ENCODE data around the gene WNT3.

Gene WNT3

DNA sequence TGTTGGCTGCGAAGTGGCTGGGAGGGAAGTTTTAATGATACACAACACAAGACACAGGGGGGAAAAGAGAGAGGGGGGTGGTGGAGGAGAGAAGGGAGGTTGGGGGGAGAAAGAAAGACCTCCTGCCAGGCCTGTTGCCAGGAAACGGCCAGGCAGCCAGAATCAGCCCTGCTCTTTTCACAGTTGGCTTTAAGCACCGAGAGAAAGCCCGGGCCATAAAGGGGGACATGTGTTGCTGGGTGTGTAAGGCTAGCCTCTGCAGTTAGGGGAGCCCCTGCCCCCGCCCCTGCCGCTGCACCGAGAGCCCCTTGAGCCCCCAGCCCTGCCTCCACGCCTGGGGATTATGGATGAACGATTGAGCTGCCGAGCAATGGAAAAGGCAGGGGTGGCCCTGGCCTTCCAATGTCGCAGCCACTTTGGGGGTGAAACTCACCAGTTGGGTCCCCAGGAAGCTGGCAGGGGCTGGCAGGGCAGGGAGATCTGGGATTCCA is 13.9 kb upstream of the WNT3 start:
- Histone ChIP-seq H3K4me3 (ENCODE audit: low read length) (peak overlapping the region; percentile 34), H3K36me3 (ENCODE audit: insufficient read depth, low read length) (no peaks in the 10 kb centered on the region), H3K27me3 (ENCODE audit: insufficient read depth, low read length) (no peaks in the 10 kb centered on the region), H2AFZ (ENCODE audit: low read depth, low read length) (no peak overlapping the region), H3K9me3 (ENCODE audit: low read length) (no peaks in the 10 kb centered on the region), H3K4me1 (ENCODE audit: insufficient read depth, low read length) (peaks cover 52% of the 10 kb centered on the region)

DNA sequence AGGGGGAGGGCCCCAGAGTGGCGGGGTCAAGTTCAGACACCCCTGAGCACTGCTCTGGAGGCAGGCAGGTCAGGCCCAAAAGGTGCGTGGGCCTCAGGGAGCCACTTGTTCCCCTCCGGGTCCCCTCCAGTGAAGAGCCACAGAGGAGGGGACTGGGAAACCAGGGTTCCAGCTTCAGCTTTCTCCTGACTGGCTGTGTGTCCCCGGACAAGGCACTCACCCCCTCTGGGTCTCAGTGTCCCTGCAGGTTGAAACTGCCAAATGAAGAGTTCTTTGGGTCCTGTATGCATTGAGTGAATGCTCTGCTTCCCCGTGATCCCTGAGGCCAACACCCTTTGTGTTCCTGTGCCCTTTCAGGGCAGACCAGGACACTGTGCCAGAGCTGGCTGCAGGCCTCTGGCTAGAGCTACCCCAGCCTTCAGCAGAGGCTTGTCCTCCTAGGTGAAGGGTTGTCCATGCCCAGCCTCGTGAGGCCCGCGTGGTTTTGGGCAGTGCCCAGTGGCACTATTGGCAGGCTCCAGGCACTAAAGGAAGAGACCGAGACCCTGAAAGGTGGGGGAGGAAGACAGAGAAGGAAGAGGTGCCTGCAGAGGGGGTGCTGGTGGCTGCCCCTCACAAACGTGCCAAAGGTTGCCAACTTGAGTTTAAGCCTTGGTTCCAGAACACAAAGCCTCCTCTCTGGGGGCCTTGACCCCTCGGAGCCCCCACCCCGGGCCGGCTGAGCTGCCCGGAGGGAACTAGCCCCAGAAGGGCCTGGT is 13.3 kb upstream of the WNT3 start:
- no peak overlapping the region for H2AFZ ChIP-seq (ENCODE audit: low read depth, low read length)
- H3K9me3 ChIP-seq (ENCODE audit: low read length): no peaks in the 10 kb centered on the region
- no peaks in the 10 kb centered on the region for H3K36me3 ChIP-seq (ENCODE audit: insufficient read depth, low read length)
- peaks cover 52% of the 10 kb centered on the region for H3K4me1 ChIP-seq (ENCODE audit: insufficient read depth, low read length)
- H3K27me3 ChIP-seq (ENCODE audit: insufficient read depth, low read length): no peaks in the 10 kb centered on the region
- H3K4me3 ChIP-seq (ENCODE audit: low read length): peak overlapping the region; percentile 19

DNA sequence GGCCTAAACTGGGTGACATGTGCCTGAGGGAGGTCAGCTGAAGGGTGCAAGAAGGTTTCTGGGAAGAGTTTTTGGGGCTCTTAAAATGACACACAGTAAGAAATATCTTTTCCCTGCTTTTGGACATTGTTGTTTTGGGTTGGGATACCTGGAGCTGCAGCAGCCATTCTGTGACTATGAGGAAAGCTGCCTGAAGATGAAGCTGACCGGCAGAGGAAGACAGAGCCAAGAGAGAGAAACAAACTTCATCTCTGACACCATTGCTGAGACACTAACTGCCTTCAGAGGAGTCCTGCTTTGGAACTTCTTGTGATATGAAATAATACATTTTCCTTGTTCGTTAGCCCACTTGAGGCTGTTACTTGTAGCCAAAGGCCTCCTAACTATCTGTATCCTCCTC is 8.8 kb upstream of the WNT3 start:
- no peaks in the 10 kb centered on the region for H3K9me3 ChIP-seq (ENCODE audit: low read length)
- H3K36me3 ChIP-seq (ENCODE audit: insufficient read depth, low read length): no peaks in the 10 kb centered on the region
- H3K4me1 ChIP-seq (ENCODE audit: insufficient read depth, low read length): peaks cover 21% of the 10 kb centered on the region
- H3K27me3 ChIP-seq (ENCODE audit: insufficient read depth, low read length): no peaks in the 10 kb centered on the region
- H3K4me3 ChIP-seq (ENCODE audit: low read length): no peak overlapping the region
- H2AFZ ChIP-seq (ENCODE audit: low read depth, low read length): no peak overlapping the region

DNA sequence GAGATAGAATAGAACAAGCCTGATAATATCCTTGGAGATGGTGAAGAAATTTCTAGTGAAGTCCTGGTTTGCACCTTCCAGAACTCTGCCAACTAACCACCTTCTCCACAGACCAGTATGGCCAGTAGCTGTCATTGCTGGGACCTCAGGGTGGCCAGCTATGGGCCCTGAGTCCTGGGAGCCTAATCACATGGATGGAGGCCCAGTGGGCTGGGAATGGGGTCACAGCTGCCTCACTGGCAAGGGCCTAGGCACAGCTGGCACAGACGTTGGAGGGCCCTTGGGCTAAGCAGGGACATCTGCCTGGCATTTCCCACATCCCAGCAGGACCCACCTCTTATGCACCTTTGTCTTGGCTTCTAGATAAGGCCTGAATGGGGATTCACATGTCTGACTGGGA is 7.6 kb upstream of the WNT3 start:
- no peaks in the 10 kb centered on the region for H3K27me3 ChIP-seq (ENCODE audit: insufficient read depth, low read length)
- H3K36me3 ChIP-seq (ENCODE audit: insufficient read depth, low read length): no peaks in the 10 kb centered on the region
- no peak overlapping the region for H2AFZ ChIP-seq (ENCODE audit: low read depth, low read length)
- H3K4me1 ChIP-seq (ENCODE audit: insufficient read depth, low read length): peaks cover 17% of the 10 kb centered on the region
- no peaks in the 10 kb centered on the region for H3K9me3 ChIP-seq (ENCODE audit: low read length)
- no peak overlapping the region for H3K4me3 ChIP-seq (ENCODE audit: low read length)

DNA sequence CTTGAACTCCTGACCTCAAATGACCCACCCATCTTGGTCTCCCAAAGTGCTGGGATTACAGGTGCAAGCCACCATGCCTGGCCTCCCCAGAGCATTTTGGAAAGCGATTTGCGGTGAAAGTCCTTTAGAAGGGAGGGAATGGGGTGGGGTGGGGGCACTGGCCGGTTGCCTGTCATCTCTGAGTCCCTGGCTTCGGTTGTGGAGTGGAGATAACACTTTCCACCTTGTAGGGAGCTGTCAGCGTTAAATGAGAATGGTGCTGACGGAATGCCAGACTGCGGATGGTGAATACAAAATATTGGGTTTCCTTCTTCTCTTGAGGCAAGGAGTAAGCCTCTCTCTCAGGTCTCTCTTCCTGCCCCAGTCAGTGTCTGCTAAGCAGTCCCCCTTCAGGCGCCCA is 5.2 kb upstream of the WNT3 start:
- no peak overlapping the region for H3K4me3 ChIP-seq (ENCODE audit: low read length)
- H3K4me1 ChIP-seq (ENCODE audit: insufficient read depth, low read length): peaks cover 25% of the 10 kb centered on the region
- H3K9me3 ChIP-seq (ENCODE audit: low read length): no peaks in the 10 kb centered on the region
- no peak overlapping the region for H2AFZ ChIP-seq (ENCODE audit: low read depth, low read length)
- H3K27me3 ChIP-seq (ENCODE audit: insufficient read depth, low read length): no peaks in the 10 kb centered on the region
- H3K36me3 ChIP-seq (ENCODE audit: insufficient read depth, low read length): no peaks in the 10 kb centered on the region

DNA sequence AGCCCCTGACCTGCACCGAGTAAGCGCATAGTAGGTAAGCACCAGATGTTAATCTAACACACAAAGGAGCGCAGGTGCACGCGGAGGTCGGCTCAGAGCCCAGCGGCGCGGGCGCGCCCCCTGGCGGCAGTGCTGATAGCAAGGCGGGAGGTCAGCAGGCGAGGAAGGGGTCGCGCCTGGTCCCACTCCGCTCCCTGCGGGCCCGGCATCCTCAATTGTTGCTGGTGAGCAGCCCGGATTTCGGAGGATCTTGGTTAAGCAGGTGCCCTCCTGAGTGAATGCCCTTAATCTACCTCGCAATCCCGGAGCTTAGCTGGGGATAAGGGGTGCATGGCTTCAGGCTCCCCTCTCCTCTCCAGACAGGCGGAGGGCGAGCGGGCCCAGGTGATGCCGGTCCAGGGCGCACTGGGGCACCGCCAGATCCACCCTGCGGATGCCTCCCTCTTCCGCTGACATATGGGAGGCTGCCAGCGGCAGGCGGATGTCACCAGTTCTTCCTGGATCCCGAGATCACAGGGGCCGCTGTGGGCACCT is 4.0 kb upstream of the WNT3 start:
- Histone ChIP-seq H3K9me3 (ENCODE audit: low read length) (no peaks in the 10 kb centered on the region), H3K36me3 (ENCODE audit: insufficient read depth, low read length) (no peaks in the 10 kb centered on the region), H3K27me3 (ENCODE audit: insufficient read depth, low read length) (no peaks in the 10 kb centered on the region), H3K4me3 (ENCODE audit: low read length) (no peak overlapping the region), H2AFZ (ENCODE audit: low read depth, low read length) (no peak overlapping the region), H3K4me1 (ENCODE audit: insufficient read depth, low read length) (peaks cover 25% of the 10 kb centered on the region)

DNA sequence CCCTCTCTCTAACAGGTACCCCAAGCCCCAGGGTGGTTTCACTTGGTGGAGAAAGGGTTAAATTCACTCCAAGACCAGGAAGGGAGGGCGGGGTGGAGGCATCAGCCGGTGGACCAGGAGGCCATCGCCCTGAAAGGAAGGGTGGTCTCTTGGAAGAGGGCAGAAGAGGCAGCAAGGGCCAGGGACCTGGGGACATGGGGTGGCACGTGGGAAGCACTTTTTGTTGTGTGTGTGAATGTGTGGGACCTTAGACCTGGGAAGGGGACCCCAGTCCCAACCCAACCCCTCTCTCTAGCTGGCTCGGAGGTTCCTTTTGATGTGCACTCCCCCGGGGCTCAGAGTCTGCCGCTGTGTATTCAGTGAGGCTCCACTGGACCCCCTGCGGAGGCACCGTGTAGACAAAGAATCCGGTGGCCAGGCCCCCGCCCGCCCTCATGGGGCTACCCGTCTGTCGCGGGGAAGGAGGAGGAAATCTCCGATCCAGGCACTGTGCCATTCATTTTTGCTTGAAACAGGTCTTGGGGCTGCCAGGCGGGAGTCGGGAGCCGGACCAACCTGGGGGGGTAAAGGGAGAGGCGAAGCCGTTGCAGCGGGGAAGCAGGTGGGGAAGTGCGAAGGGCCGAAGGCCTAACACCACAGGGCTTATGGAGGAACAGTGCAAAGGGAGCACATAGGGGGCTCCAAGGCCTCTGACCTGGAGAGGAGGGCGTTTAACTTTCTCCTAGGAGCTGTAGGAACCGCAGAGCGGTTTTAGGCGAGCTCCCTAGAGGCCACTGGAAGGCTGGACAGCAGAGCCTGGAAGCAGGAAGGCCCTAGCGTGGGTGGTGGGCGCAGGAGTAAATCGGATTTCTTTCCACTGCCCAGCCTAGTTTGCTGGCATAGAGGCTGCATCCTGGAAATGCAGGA is 3.2 kb upstream of the WNT3 start:
- Histone ChIP-seq H2AFZ (ENCODE audit: low read depth, low read length) (no peak overlapping the region), H3K36me3 (ENCODE audit: insufficient read depth, low read length) (no peaks in the 10 kb centered on the region), H3K27me3 (ENCODE audit: insufficient read depth, low read length) (no peaks in the 10 kb centered on the region), H3K9me3 (ENCODE audit: low read length) (no peaks in the 10 kb centered on the region), H3K4me3 (ENCODE audit: low read length) (no peak overlapping the region), H3K4me1 (ENCODE audit: insufficient read depth, low read length) (peaks cover 31% of the 10 kb centered on the region)

DNA sequence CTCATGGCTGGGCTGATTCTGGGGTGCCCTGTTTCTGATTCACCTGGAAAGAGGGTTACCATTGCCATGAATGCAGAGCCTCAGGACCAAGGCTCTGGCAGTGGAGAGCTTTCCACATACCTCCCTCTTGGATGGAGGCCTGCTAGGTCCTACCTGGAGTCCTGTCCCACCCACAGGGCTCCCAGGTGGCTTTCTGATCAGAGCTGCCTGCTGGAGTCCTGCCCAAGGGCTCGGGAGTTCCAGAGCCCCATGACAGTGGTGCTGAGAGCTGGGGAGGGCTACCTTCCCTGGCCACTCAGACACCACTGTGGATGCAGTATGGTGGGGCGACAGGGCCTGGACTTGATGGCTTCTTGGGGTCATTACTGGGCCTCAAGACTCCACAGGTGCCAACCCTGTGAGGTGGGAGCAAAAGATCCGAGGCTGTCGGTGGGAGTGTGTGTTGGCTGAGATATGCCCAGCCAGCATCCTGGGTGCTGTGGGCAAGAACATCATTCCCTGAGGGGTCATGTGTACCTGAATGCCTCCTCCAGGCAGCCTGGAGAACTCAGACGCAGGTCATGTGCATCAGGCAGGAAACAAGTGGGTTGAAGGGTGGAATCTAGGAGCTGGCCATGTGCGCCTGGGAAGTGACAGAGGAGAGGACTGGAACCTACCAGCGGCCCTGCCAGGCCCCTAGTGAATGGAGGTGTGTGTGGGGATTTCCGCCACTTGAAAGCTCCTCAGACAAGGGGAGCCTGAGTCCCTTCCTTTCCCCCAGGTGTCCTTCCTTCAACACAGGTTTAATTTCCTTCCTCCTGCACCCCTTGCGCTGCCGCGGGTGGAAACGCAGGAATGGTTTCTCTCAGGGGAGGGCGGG is 2.3 kb upstream of the WNT3 start:
- Histone ChIP-seq H3K36me3 (ENCODE audit: insufficient read depth, low read length) (no peaks in the 10 kb centered on the region), H3K4me3 (ENCODE audit: low read length) (peak overlapping the region; percentile 58), H3K27me3 (ENCODE audit: insufficient read depth, low read length) (no peaks in the 10 kb centered on the region), H2AFZ (ENCODE audit: low read depth, low read length) (no peak overlapping the region), H3K4me1 (ENCODE audit: insufficient read depth, low read length) (peaks cover 40% of the 10 kb centered on the region), H3K9me3 (ENCODE audit: low read length) (no peaks in the 10 kb centered on the region)

DNA sequence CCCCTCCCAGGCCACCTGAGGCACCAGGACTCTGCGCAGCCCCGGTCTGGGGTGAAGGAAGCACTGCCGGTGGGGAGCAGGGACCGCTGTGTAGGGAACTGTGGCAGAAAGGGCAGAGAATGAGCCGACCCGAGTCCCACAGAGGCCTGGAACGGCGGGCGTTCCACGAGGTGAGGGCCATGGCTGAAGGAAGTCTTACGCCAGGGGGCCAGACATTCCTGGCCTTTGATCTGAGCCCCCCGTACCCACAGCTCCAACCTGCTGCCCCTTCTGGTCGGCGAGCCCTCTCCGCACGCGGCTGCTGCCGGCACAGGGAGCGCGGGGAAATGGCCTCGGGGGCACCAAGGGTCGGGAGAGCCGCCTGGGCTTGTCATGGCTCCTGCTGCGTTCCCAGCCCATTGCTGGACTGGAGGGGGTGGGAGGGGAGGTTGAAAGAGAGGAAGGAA is 1.4 kb upstream of the WNT3 start:
- H3K4me1 ChIP-seq (ENCODE audit: insufficient read depth, low read length): peaks cover 44% of the 10 kb centered on the region
- no peaks in the 10 kb centered on the region for H3K36me3 ChIP-seq (ENCODE audit: insufficient read depth, low read length)
- peak overlapping the region; percentile 58 for H3K4me3 ChIP-seq (ENCODE audit: low read length)
- H3K27me3 ChIP-seq (ENCODE audit: insufficient read depth, low read length): no peaks in the 10 kb centered on the region
- no peaks in the 10 kb centered on the region for H3K9me3 ChIP-seq (ENCODE audit: low read length)
- no peak overlapping the region for H2AFZ ChIP-seq (ENCODE audit: low read depth, low read length)

DNA sequence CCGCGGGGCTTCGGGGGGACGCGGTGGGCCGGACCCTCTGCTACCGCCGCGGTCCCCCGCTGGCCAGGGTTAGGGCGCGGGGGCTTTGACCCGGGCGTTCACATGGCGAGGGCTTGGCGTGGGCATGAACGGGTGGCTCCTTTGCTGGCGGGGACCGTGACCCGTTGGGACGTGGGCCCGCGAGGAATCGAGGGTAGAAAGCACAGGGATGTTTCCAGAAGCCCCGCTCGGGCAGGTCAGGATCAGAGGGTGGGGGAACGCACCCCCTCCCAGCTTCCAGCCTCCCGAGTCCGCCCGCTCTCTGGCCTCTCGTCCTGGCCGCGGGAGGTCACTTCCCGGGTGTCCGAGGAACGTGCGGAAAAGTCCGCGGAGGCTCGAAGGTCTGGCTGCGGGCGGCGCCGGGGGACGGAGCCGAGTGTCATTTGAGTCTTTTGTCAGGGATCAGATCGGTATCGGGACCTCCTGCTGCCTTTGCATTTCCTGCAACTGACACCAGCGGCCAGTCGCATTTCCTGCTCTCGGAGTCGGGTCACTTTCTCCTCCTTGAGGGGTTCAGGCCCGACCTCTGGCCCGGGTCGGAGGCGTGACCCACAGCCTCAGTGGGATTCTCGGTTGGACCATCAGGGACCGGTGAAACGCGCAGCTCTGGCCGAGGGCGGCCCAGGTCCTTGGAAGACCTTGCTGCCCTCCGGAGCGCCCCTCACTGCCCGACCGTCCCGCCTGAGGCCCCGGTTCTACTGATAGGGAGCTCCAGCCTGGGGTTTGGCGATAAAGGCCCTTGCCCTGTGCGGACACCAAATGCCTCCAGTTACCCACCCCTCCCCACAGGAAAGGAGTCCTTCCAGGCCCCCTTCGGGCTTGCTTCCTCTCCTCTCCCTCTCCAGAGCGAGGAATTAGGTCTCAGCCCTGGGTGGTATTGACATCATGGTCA is 702 bp upstream of the WNT3 start:
- peak overlapping the region; percentile 58 for H3K4me3 ChIP-seq (ENCODE audit: low read length)
- peak overlapping the region; percentile 78 for H2AFZ ChIP-seq (ENCODE audit: low read depth, low read length)
- H3K9me3 ChIP-seq (ENCODE audit: low read length): no peaks in the 10 kb centered on the region
- no peaks in the 10 kb centered on the region for H3K27me3 ChIP-seq (ENCODE audit: insufficient read depth, low read length)
- H3K4me1 ChIP-seq (ENCODE audit: insufficient read depth, low read length): peaks cover 44% of the 10 kb centered on the region
- H3K36me3 ChIP-seq (ENCODE audit: insufficient read depth, low read length): peaks cover 5% of the 10 kb centered on the region

DNA sequence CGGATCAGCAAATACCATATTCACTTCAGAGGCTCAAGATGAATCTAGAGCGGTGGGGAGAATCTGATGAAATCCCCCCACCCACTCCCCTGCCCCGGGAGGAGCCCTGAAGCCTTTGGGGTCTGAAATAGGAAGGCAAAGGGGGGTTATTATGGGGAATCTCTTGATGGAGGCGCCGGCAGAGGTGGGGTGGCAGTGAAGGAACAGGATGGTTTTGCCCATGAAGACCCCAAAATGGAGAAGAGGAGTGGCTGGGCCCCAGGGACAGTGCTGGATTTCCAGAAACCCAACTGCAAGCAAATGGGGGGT is 637 bp downstream of the WNT3 start:
- peaks cover 5% of the 10 kb centered on the region for H3K36me3 ChIP-seq (ENCODE audit: insufficient read depth, low read length)
- H3K4me1 ChIP-seq (ENCODE audit: insufficient read depth, low read length): peaks cover 44% of the 10 kb centered on the region
- H2AFZ ChIP-seq (ENCODE audit: low read depth, low read length): peak overlapping the region; percentile 15
- H3K9me3 ChIP-seq (ENCODE audit: low read length): no peaks in the 10 kb centered on the region
- peak overlapping the region; percentile 58 for H3K4me3 ChIP-seq (ENCODE audit: low read length)
- no peaks in the 10 kb centered on the region for H3K27me3 ChIP-seq (ENCODE audit: insufficient read depth, low read length)
